Gastroesophageal sphincter (tissue), 4 donors: ENCODE results near the gene MLST8. TPM values are rescaled to one million over a fixed set of nuclear protein-coding genes. Genes with fewer than 3 reads are reported as not detected.

Experiments used
- ATAC-seq: fragments of 150-250 bp; one replicate; pipeline ENCODE4 v1.9.1; 2016; ENCODE audit warnings: mild to moderate bottlenecking, moderate library complexity
- H3K27ac ChIP-seq, 4 donors: fragments of 200-600 bp; sonication (generic) in 3 of 4; 1 replicate in 3 of 4; 2 replicates in 1 of 4; pipeline ENCODE4 v1.5.1; 2016 to 2019
- H3K27me3 ChIP-seq: fragments of 200-600 bp; sonication (generic); one replicate; pipeline ENCODE4 v1.5.1; 2019
- H3K36me3 ChIP-seq, 2 donors: fragments of 200-600 bp; sonication (generic); one replicate each; pipeline ENCODE4 v1.5.1; 2019; ENCODE audit warnings: control low read depth in 1 of 2
- H3K4me1 ChIP-seq, 3 donors: fragments of 200-600 bp; sonication (generic); 1 replicate in 2 of 3; 2 replicates in 1 of 3; pipeline ENCODE4 v1.5.1; 2016 to 2019; ENCODE audit warnings: control low read depth in 2 of 3
- H3K4me3 ChIP-seq, 2 donors: fragments of 200-600 bp; sonication (generic); one replicate each; pipeline ENCODE4 v1.5.1; 2019; ENCODE audit warnings: mild to moderate bottlenecking in 1 of 2, moderate library complexity in 1 of 2
- H3K9me3 ChIP-seq, 3 donors: fragments of 200-600 bp; sonication (generic); one replicate each; pipeline ENCODE4 v1.5.1; 2017 to 2019; ENCODE audit warnings: control low read depth in 2 of 3
- CTCF ChIP-seq, 4 experiments: fragments of 200-600 bp in 2 of 4; fragments of 450-650 bp in 2 of 4; sonication (generic) in 1 of 4; IDR thresholded peaks; one replicate each; pipeline ENCODE4 v1.5.1; 2017 to 2019; ENCODE audit warnings: antibody characterized with exemption in 4 of 4, mild to moderate bottlenecking in 2 of 4, moderate library complexity in 2 of 4
- EP300 ChIP-seq: sonication (generic); formaldehyde crosslinking; IDR thresholded peaks from one replicate; pipeline ENCODE4 v1.6.1; 2017; ENCODE audit warnings: antibody characterized with exemption, mild to moderate bottlenecking
- POLR2A ChIP-seq, 2 donors: fragments of 450-650 bp; IDR thresholded peaks; one replicate each; pipeline ENCODE4 v1.6.1; 2017; ENCODE audit warnings: antibody characterized with exemption in 2 of 2, mild to moderate bottlenecking in 2 of 2, moderate library complexity in 1 of 2
- POLR2AphosphoS5 ChIP-seq: sonication (generic); formaldehyde crosslinking; IDR thresholded peaks from one replicate; pipeline ENCODE4 v1.6.1; 2017; ENCODE audit warnings: antibody characterized with exemption
- WGBS, 2 donors: methylation state at CpG; one replicate each; pipeline ENCODE4 v1.1.5; 2018; ENCODE audit warnings: low coverage in 1 of 2; 5-methylcytosine and 5-hydroxymethylcytosine counted together
- total RNA-seq, 4 donors: library from RNA; depleted of rRNA; stranded (reverse); fragments of >200 nt; gene quantifications; one replicate each; pipeline ENCODE4 v1.1.0, GENCODE V29; 2016

The MLST8 gene
- total RNA-seq, 4 donors from 2014 or later, result 29.0 to 50.8 (median 34.1) TPM

- TF ChIP-seq EP300 (no peak), POLR2AphosphoS5 (no peak), CTCF (IDR thresholded peaks at IDR 0.05) (no peak), POLR2A (IDR thresholded peaks at IDR 0.05) (no peak)
- ATAC-seq, result no peak
- Histone ChIP-seq H3K27ac (no peak overlapping the region), H3K27me3 (peaks cover 12% of the 10 kb centered on the region), H3K36me3 (peaks cover 0 to 58% of the 10 kb centered on the region in 2 donors), H3K9me3 (no peaks in the 10 kb centered on the region), H3K4me1 (peaks cover 0 to 6% (median 0%) of the 10 kb centered on the region in 3 donors), H3K4me3 (no peak overlapping the region)
- 92 to 100% methylated on average over 1 to 7 of the region's 20 CpGs for WGBS, 2 donors
These were observed 27.7 kb upstream of the MLST8 start for GRCh38 chr16:2177561-2177960.

GRCh38 chr16:2178321-2179106 is 26.7 kb upstream of the MLST8 start:
- peaks cover 0 to 6% (median 0%) of the 10 kb centered on the region in 3 donors for H3K4me1 ChIP-seq
- ATAC-seq, result peak; percentile 39
- H3K27ac ChIP-seq, result no peak overlapping the region
- 73% methylated on average over 3 of the region's 106 CpGs; no CpG with 5 or more reads in 1 of the 2 donors for WGBS, 2 donors
- peaks cover 0 to 49% of the 10 kb centered on the region in 2 donors for H3K36me3 ChIP-seq
- peaks cover 12% of the 10 kb centered on the region for H3K27me3 ChIP-seq
- no peak for TF ChIP-seq POLR2AphosphoS5
- peak in 1 of 2 donors; percentile 9 for TF ChIP-seq POLR2A (IDR thresholded peaks at IDR 0.05)
- H3K4me3 ChIP-seq, result no peak overlapping the region
- H3K9me3 ChIP-seq, result no peaks in the 10 kb centered on the region

GRCh38 chr16:2179107-2179501 is 26.1 kb upstream of the MLST8 start:
- peaks cover 0 to 6% (median 0%) of the 10 kb centered on the region in 3 donors for H3K4me1 ChIP-seq
- WGBS, 2 donors, result no CpG with 5 or more reads among the region's 50 CpGs
- H3K27me3 ChIP-seq, result peaks cover 12% of the 10 kb centered on the region
- H3K4me3 ChIP-seq, result no peak overlapping the region
- ATAC-seq, result peak; percentile 8
- H3K9me3 ChIP-seq, result no peaks in the 10 kb centered on the region
- no peak overlapping the region for H3K27ac ChIP-seq
- H3K36me3 ChIP-seq, result peaks cover 0 to 43% of the 10 kb centered on the region in 2 donors
- no peak for TF ChIP-seq EP300
- TF ChIP-seq CTCF (IDR thresholded peaks at IDR 0.05), result no peak
- no peak for TF ChIP-seq POLR2A (IDR thresholded peaks at IDR 0.05)
- TF ChIP-seq POLR2AphosphoS5, result no peak

DNA sequence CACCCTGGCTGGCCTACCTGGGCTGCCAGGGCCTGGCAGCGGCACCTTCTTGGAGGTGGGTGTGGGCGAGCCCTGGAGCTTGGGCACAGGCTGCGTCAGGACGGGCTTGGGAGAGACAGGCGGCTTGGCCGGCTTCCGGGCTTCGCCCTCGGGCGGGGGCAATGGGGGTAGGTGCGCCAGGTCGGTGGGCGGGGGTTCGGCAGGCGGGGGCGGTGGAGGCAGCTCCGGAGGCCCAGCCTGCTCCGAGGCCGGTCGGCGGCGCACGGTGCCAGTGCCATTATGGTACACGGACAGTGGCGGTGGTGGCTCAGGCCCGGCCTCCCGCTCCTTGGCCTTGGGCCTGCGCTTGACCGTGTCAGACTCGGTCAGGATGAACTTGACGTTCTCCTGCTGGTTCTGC is 25.7 kb upstream of the MLST8 start:
- Histone ChIP-seq H3K36me3 (peaks cover 0 to 38% of the 10 kb centered on the region in 2 donors), H3K4me1 (peaks cover 0 to 6% (median 0%) of the 10 kb centered on the region in 3 donors), H3K27ac (no peak overlapping the region), H3K9me3 (no peaks in the 10 kb centered on the region), H3K27me3 (peaks cover 12% of the 10 kb centered on the region), H3K4me3 (no peak overlapping the region)
- ATAC-seq, result no peak
- no peak for TF ChIP-seq EP300
- no peak for TF ChIP-seq POLR2A (IDR thresholded peaks at IDR 0.05)
- no peak for TF ChIP-seq CTCF (IDR thresholded peaks at IDR 0.05)
- no peak for TF ChIP-seq POLR2AphosphoS5
- no CpG with 5 or more reads among the region's 31 CpGs for WGBS, 2 donors

DNA sequence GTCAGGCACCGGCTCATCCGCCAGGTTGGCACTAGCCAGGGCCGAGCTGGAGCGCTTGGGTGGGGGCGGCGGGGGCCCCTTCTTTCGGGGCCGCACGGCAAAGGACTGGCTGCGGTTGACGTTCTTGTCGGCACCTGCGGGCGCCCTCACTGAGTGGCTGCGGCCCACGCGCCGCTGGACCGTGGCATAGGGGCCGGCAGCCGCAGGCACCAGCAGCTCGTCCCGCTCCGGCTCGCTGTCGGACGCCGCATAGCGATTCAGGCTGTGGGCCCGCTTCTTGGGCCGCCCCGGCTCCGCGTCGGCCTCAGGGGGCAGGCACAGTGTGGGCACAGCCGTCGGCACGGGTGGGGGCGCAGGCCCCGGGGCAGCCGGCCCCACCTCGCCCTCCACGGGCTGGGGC is 24.8 kb upstream of the MLST8 start:
- Histone ChIP-seq H3K4me3 (no peak overlapping the region), H3K36me3 (peaks cover 0 to 29% of the 10 kb centered on the region in 2 donors), H3K27me3 (peaks cover 12% of the 10 kb centered on the region), H3K27ac (no peak overlapping the region), H3K4me1 (peaks cover 0 to 6% (median 0%) of the 10 kb centered on the region in 3 donors), H3K9me3 (no peaks in the 10 kb centered on the region)
- no CpG with 5 or more reads among the region's 43 CpGs for WGBS, 2 donors
- TF ChIP-seq POLR2A (IDR thresholded peaks at IDR 0.05), result no peak
- TF ChIP-seq EP300, result no peak
- no peak for TF ChIP-seq CTCF (IDR thresholded peaks at IDR 0.05)
- TF ChIP-seq POLR2AphosphoS5, result no peak
- no peak for ATAC-seq
